Loucy (cell line): ENCODE measurements around the gene ZNF592.
A peak's percentile ranks its signal among the peaks of the same experiment; 100 is the strongest.

Experiments
- H2AFZ ChIP-seq: fragments of 200-600 bp; sonication (generic); 2 replicates; pipeline ENCODE4 v1.6.0; 2016; ENCODE audit warnings: antibody characterized with exemption, mild to moderate bottlenecking, low read length, moderate library complexity
- H3F3A ChIP-seq: fragments of 200-600 bp; 2 replicates; pipeline ENCODE4 v1.6.0; 2016; ENCODE audit warnings: antibody characterized with exemption, low read depth, mild to moderate bottlenecking
- H3K27me3 ChIP-seq: fragments of 200-600 bp; sonication (generic); 2 replicates; pipeline ENCODE4 v1.6.1; 2014; ENCODE audit warnings: low read length, mild to moderate bottlenecking; ENCODE audit not compliant: insufficient read depth, poor library complexity, severe bottlenecking
- H3K36me3 ChIP-seq: fragments of 200-600 bp; sonication (generic); 2 replicates; pipeline ENCODE4 v1.6.1; 2016; ENCODE audit warnings: low read length; ENCODE audit not compliant: insufficient read depth
- H3K4me1 ChIP-seq: fragments of 200-600 bp; sonication (generic); 2 replicates; pipeline ENCODE4 v1.5.1; 2014; ENCODE audit warnings: low read length, mild to moderate bottlenecking; ENCODE audit not compliant: insufficient read depth, poor library complexity, severe bottlenecking
- H3K4me2 ChIP-seq: fragments of 200-600 bp; sonication (generic); 2 replicates; pipeline ENCODE4 v1.6.0; 2014; ENCODE audit warnings: antibody characterized with exemption, low read length, low read depth, mild to moderate bottlenecking; ENCODE audit not compliant: poor library complexity, severe bottlenecking
- H3K4me3 ChIP-seq: fragments of 200-600 bp; sonication (generic); 2 replicates; pipeline ENCODE4 v1.5.1; 2014; ENCODE audit warnings: low read length, mild to moderate bottlenecking, mixed read lengths; ENCODE audit not compliant: poor library complexity, severe bottlenecking
- H3K79me2 ChIP-seq: fragments of 200-600 bp; sonication (generic); 2 replicates; pipeline ENCODE4 v1.6.1; 2014; ENCODE audit warnings: low read length; ENCODE audit not compliant: insufficient read depth
- H3K9ac ChIP-seq: fragments of 200-600 bp; sonication (generic); 2 replicates; pipeline ENCODE4 v1.6.0; 2014; ENCODE audit warnings: mild to moderate bottlenecking, low read depth, low read length, moderate library complexity; ENCODE audit not compliant: poor library complexity, severe bottlenecking
- H3K9me2 ChIP-seq: fragments of 200-600 bp; sonication (generic); replicated peaks from 2 replicates; pipeline ENCODE4 v1.6.1; 2016; ENCODE audit warnings: low read depth, low read length, mixed read lengths
- H3K9me3 ChIP-seq: fragments of 200-600 bp; sonication (generic); 2 replicates; pipeline ENCODE4 v1.6.1; 2014; ENCODE audit warnings: mild to moderate bottlenecking, antibody characterized with exemption, low read length, low read depth; ENCODE audit not compliant: insufficient read depth
- H4K20me1 ChIP-seq: fragments of 200-600 bp; sonication (generic); 2 replicates; pipeline ENCODE4 v1.6.0; 2014; ENCODE audit warnings: antibody characterized with exemption, low read length, mild to moderate bottlenecking; ENCODE audit not compliant: insufficient read depth, poor library complexity, severe bottlenecking
- EZH2phosphoT487 ChIP-seq: fragments of 200-600 bp; IDR thresholded peaks from 2 replicates; pipeline ENCODE4 v1.6.1; 2018; ENCODE audit warnings: antibody characterized with exemption, mild to moderate bottlenecking, moderate library complexity, borderline replicate concordance
- TF ChIP-seq, protein P1 (sequence below): fragments of 200-600 bp; sonication (generic); conservative IDR thresholded peaks from 2 replicates; pipeline ENCODE4 v1.5.1; 2014; ENCODE audit warnings: mild to moderate bottlenecking, antibody characterized with exemption, low read length

ZNF592 gene, protein sequence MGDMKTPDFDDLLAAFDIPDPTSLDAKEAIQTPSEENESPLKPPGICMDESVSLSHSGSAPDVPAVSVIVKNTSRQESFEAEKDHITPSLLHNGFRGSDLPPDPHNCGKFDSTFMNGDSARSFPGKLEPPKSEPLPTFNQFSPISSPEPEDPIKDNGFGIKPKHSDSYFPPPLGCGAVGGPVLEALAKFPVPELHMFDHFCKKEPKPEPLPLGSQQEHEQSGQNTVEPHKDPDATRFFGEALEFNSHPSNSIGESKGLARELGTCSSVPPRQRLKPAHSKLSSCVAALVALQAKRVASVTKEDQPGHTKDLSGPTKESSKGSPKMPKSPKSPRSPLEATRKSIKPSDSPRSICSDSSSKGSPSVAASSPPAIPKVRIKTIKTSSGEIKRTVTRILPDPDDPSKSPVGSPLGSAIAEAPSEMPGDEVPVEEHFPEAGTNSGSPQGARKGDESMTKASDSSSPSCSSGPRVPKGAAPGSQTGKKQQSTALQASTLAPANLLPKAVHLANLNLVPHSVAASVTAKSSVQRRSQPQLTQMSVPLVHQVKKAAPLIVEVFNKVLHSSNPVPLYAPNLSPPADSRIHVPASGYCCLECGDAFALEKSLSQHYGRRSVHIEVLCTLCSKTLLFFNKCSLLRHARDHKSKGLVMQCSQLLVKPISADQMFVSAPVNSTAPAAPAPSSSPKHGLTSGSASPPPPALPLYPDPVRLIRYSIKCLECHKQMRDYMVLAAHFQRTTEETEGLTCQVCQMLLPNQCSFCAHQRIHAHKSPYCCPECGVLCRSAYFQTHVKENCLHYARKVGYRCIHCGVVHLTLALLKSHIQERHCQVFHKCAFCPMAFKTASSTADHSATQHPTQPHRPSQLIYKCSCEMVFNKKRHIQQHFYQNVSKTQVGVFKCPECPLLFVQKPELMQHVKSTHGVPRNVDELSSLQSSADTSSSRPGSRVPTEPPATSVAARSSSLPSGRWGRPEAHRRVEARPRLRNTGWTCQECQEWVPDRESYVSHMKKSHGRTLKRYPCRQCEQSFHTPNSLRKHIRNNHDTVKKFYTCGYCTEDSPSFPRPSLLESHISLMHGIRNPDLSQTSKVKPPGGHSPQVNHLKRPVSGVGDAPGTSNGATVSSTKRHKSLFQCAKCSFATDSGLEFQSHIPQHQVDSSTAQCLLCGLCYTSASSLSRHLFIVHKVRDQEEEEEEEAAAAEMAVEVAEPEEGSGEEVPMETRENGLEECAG (N-terminal part only)

DNA sequence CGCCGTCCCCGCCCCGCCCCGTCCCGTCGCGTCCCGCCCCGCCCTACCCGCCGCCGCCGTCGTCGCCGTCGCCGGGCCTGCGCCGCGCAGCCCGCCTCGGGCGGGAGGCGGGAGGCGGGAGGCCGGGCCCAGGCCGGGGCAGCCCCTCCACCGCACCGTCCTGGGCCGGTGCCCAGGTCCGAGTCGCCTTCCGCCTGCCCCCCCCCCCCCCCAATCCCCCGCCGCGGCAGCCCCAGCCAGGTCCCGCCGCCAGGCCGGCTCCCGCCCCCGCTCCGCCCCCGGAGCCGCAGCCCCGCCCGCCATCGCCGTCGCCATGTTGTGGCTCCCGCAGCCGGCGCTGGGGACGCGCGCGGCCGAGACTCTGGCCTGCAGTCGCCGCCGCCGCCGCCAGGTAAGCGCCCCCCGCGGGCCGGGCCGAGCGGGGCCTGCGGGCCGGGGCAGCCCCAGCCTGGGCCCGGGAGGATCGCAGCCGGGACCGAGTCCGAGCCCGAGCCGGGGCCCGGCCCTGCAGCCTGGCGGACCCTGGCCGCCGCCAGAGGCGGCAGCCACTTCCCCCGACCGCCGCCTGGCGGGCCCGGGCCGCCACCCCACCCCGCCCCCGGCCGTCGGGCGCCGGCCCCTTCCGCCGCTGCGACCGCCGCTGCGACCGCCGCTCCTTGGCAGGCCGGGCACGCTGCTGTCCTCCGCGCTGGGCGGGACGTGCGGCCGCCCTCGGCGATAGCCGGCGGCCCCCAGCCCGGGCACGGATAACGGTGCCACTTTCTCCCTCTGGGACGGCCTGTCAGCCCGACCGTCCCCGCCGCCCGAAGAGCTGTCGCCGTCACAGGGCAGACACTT, at the start of gene ZNF592:
Gene ZNF592, plus strand, starts transcription at position 319 of the 837 bp plus-strand sequence. CDS start 34,084 bp downstream, outside the sequence.
- Histone ChIP-seq H3K36me3 (no peaks in the 10 kb centered on the region), H2AFZ (peak within 1 kb of the TSS; percentile 96), H3K4me1 (peaks cover 39% of the 10 kb centered on the region)

DNA sequence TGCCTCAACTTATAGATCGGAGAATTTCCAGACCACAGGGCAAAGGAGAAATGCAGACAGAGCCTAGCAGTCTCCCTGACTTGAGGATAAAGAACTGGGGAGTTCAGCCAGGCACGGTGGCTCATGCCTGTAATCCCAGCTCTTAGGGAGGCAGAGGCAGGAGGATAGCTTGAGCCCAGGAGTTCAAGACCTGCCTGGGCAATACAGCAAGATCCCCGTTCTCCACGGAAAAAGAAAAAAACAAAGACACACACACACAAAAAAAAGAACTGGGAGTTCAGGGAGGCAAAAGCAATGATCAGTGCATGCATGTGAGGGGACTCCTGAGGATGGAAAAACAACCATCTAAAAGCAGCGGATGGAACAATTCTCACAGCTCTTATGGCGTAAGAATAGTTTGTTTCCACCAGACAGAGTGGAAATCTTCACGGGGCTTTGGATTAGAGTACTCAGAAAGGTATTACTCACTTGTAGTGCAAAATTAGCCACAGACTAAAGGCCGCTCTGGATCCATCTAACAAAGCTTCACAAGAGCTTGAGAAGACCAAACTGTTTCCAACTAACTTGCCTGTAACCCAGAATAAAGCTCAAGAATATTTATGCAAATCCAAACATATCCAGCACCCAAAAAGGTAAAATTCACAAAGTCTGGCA, 48.7 kb upstream of the ZNF592 start:
- Histone ChIP-seq H3K4me2 (no peak overlapping the region), H2AFZ (no peak overlapping the region), H3K4me1 (no peaks in the 10 kb centered on the region), H3F3A (no peaks in the 10 kb centered on the region), H3K9me2 (no peaks in the 10 kb centered on the region), H3K36me3 (no peaks in the 10 kb centered on the region), H3K79me2 (peaks cover 97% of the 10 kb centered on the region), H3K4me3 (no peak overlapping the region), H3K9ac (no peak overlapping the region), H3K27me3 (no peaks in the 10 kb centered on the region), H4K20me1 (peaks cover 30% of the 10 kb centered on the region), H3K9me3 (no peaks in the 10 kb centered on the region)
- no peak for TF ChIP-seq EZH2phosphoT487
- TF ChIP-seq, protein P1, sequence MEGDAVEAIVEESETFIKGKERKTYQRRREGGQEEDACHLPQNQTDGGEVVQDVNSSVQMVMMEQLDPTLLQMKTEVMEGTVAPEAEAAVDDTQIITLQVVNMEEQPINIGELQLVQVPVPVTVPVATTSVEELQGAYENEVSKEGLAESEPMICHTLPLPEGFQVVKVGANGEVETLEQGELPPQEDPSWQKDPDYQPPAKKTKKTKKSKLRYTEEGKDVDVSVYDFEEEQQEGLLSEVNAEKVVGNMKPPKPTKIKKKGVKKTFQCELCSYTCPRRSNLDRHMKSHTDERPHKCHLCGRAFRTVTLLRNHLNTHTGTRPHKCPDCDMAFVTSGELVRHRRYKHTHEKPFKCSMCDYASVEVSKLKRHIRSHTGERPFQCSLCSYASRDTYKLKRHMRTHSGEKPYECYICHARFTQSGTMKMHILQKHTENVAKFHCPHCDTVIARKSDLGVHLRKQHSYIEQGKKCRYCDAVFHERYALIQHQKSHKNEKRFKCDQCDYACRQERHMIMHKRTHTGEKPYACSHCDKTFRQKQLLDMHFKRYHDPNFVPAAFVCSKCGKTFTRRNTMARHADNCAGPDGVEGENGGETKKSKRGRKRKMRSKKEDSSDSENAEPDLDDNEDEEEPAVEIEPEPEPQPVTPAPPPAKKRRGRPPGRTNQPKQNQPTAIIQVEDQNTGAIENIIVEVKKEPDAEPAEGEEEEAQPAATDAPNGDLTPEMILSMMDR = no peak

More for the DNA sequence above, at the start of gene ZNF592:
- Histone ChIP-seq H3F3A (no peaks in the 10 kb centered on the region), H3K27me3 (no peaks in the 10 kb centered on the region), H3K9me2 (no peaks in the 10 kb centered on the region), H4K20me1 (peaks cover 36% of the 10 kb centered on the region), H3K4me2 (peak within 1 kb of the TSS; percentile 91), H3K4me3 (peak within 1 kb of the TSS; percentile 88), H3K9ac (peak within 1 kb of the TSS; percentile 89), H3K79me2 (peaks cover 65% of the 10 kb centered on the region), H3K9me3 (no peaks in the 10 kb centered on the region)
- no peak for TF ChIP-seq EZH2phosphoT487
- TF ChIP-seq, protein P1 = no peak
